ENCODE data around the gene TFCP2L1. TPM values are rescaled to one million over a fixed set of nuclear protein-coding genes. Genes with fewer than 3 reads are reported as not detected.

The TFCP2L1 gene
- total and polyA plus RNA-seq, 2 of the 4 experiments (the other 2 are of a cell fraction) = not detected

DNA sequence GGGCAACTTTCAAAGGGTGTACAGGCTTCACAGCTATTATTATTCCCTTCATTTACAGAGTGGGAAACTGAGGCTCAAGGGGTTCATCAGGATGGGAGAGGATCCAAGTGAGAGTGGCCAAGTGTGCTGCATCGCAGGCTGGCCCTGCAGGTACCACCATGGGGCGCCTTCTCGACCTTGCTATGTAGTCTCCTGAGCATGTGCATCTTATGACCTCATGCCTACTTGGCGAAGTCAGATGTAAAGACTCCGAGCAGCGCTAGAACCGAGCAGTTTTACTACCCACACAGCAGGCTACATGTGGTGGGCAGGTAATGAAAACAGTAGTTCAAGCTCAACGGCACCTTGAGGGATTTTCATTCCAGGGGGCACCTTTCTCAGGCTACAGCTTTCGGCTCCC is 42.0 kb downstream of the TFCP2L1 start:
- ChIA-PET POLR2A (ENCODE audit: unreplicated experiment) (interaction anchor here (0.6 kb wide), 1 partner anchor 365 kb away, joined by 3 read pairs; no protein-coding TSS in a partner anchor), CTCF (no interaction called here)
- in situ Hi-C loops (cut with MboI; ENCODE audit: low sequenced_read_pairs) = no loop called here

More for the DNA sequence above, 42.0 kb downstream of the TFCP2L1 start:
- TF ChIP-seq RFX5 (IDR thresholded peaks at IDR 0.05; ENCODE audit: low read depth, low read length) (no peak), RAD21 (IDR thresholded peaks at IDR 0.05; ENCODE audit: low read length) (no peak), POLR2A (IDR thresholded peaks at IDR 0.05; ENCODE audit: low read depth, low read length) (no peak), MXI1 (IDR thresholded peaks at IDR 0.05; ENCODE audit: borderline replicate concordance, low read depth, low read length) (no peak), CHD1 (IDR thresholded peaks at IDR 0.05; ENCODE audit: low read depth, low read length) (no peak)
- Histone ChIP-seq H3K9ac (ENCODE audit: low read depth, low read length) (no peak overlapping the region), H2AK9ac (replicated peaks; ENCODE audit: low read depth, low read length, poor library complexity) (no peak overlapping the region), H4K8ac (ENCODE audit: low read depth in 2 of 2, low read length in 2 of 2) (no peak overlapping the region), H3K36me3 (ENCODE audit: control insufficient read depth, insufficient read depth, low read length) (no peaks in the 10 kb centered on the region), H2BK15ac (ENCODE audit: low read depth, low read length) (no peak overlapping the region), H2BK20ac (ENCODE audit: low read depth, low read length) (no peak overlapping the region), H4K5ac (ENCODE audit: low read depth, low read length) (no peak overlapping the region), H2AK5ac (ENCODE audit: low read depth, low read length) (no peak overlapping the region), H3K9me3 (ENCODE audit: control insufficient read depth, insufficient read depth, low read length) (no peaks in the 10 kb centered on the region), H3K27ac (ENCODE audit: insufficient read depth, low read length) (no peak overlapping the region), H3K4ac (ENCODE audit: low read depth, low read length) (no peak overlapping the region), H3K14ac (replicated peaks; ENCODE audit: low read depth, low read length) (no peak overlapping the region), H4K20me1 (ENCODE audit: insufficient read depth, low read length) (no peaks in the 10 kb centered on the region), H4K91ac (ENCODE audit: insufficient read depth, low read depth, low read length) (no peak overlapping the region), H3K18ac (ENCODE audit: low read depth, low read length) (no peak overlapping the region), H3K4me3 (ENCODE audit: insufficient read depth, low read depth, low read length) (no peak overlapping the region), H3K56ac (ENCODE audit: extremely low read depth, insufficient read depth, low read length) (no peak overlapping the region), H3K79me1 (ENCODE audit: low read depth in 1 of 2, low read length in 2 of 2) (no peaks in the 10 kb centered on the region), H2BK5ac (ENCODE audit: low read depth, low read length, poor library complexity, severe bottlenecking) (no peak overlapping the region), H2AFZ (replicated peaks; ENCODE audit: low read length, poor library complexity) (no peak overlapping the region), H3K4me2 (ENCODE audit: low read depth, low read length) (no peak overlapping the region), H3K4me1 (ENCODE audit: control insufficient read depth, insufficient read depth, low read length) (no peaks in the 10 kb centered on the region), H3K23ac (ENCODE audit: low read depth, low read length) (no peak overlapping the region), H3K9me1 (ENCODE audit: insufficient read depth, low read length) (no peaks in the 10 kb centered on the region), H2BK120ac (ENCODE audit: low read depth, low read length) (no peak overlapping the region), H3K27me3 (ENCODE audit: control insufficient read depth, insufficient read depth, low read length) (peaks cover 65% of the 10 kb centered on the region)
- no TSS peak for BruUV-seq (replicated peaks)
- 67% methylated on average over 1 of the region's 9 CpGs; no CpG with 5 or more reads in 1 of the 2 experiments for WGBS, 2 experiments (ENCODE audit: extremely low coverage in 2 of 2, insufficient read length in 1 of 2)
- ATAC-seq (ENCODE audit: low read depth) = no peak
- no peak for DNase-seq
- intact Hi-C loops (cut with micrococcal nuclease) = no loop called here
- dilution Hi-C loops (cut with HindIII; ENCODE audit: low sequenced_read_pairs, unreplicated experiment) = no loop called here
